Stimulated activated CD8-positive, alpha-beta memory T cell treated with anti-CD3 and anti-CD28 coated beads, Interleukin-4, amount 100 ng/mL, for 4 hours (primary cell): ENCODE results near the gene PAQR5.
"Not testable (repeated sequence)": the region's sequence is repeated elsewhere in the genome, so short reads cannot be mapped to it uniquely, and the experiment has no call there.

Experiments
- DNase-seq, 2 donors: peaks; one replicate each; pipeline ENCODE4 v3.0.0-alpha.2; 2020; ENCODE audit warnings: low read depth in 2 of 2, low spot score in 1 of 2

PAQR5 gene, protein sequence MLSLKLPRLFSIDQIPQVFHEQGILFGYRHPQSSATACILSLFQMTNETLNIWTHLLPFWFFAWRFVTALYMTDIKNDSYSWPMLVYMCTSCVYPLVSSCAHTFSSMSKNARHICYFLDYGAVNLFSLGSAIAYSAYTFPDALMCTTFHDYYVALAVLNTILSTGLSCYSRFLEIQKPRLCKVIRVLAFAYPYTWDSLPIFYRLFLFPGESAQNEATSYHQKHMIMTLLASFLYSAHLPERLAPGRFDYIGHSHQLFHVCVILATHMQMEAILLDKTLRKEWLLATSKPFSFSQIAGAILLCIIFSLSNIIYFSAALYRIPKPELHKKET

GRCh38 chr15:69298697-69299441 is at the start of gene PAQR5:
TSS of gene PAQR5 (plus strand) at chr15:69298912. CDS start at chr15:69360081, 61,169 bp downstream.
- DNase-seq = no peak

GRCh38 chr15:69253156-69253555 is 45.6 kb upstream of the PAQR5 start:
- DNase-seq = no peak

DNA sequence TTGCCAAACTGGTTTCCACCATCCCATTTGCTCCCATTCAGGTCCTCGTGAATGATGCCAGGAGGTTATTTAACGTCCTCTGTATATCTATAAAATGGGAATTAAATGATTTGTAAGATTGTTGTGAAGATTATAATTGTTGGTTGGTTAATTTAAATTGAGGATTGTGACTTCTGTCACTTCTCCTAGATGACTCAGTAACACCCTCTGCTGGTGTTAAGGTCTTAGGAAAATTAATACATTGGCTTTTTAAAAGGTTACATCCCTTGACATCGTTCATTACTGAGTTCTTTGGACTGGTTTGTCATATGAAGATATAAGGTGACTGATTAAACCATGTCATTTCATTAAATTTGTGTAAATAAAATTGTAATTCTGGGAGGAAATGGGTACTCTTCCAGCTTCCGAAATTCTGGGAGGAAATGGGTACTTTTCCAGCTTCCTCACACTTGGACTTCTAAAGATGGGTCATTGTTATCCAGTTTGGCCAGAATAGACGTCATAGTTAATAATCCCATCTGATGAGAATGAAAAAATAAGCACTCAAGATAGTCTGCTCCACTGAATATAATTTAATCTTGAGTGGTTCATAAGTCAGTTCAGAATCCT is 33.3 kb upstream of the PAQR5 start:
- DNase-seq = no peak

GRCh38 chr15:69271217-69271616 is 27.5 kb upstream of the PAQR5 start:
- no peak for DNase-seq

GRCh38 chr15:69272139-69272538 is 26.6 kb upstream of the PAQR5 start:
- DNase-seq = no peak

DNA sequence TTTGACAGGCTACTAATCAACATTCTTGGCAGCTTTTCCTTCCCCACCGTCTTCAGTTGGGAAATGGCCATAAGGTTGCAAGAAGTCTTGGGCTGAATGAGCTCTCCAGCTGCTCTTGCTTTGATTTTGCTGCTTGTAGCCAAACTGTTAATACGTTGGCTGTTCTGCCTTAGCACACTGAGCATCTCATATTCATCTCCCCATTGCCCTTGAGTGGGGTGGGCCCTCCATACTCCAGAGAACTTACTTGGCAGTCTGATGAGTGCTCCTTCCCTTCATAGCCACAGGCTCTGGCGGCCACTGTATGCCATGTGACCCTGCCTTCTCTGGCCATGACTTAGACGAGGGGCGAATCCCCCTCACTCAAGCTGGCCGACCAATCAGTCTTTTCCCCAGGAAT is 25.8 kb upstream of the PAQR5 start:
- DNase-seq = no peak

DNA sequence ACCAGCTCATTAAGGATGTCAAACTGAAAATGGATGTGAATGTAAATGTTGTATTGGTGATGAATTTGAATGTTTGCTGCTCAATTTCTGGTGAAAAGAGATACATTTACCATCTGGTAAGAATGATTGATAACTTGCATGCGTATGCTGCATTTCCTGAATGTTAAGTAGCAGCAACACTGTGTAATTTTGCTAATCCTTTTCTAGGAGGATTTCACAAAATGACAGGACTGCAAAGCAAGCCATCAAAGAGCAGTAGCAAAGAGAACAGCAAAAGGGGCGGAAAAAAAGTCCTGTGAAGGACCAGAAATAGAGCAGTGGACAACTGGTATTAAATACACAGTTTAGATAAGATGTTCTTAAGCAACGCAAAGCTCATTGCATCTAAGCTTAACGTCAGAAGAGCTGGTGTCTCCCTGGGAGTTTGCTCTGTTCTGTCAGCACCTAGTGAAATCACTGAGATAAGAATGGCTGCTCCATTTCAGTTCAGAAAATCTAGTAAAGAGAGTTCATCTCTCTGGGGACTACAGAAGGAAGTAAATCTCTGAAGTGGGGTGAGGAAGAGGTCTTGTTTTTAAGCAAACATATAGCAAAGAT is 23.5 kb upstream of the PAQR5 start:
- DNase-seq = no peak

- no peak for DNase-seq
Measured at GRCh38 chr15:69275933-69276560, 22.7 kb upstream of the PAQR5 start.

DNA sequence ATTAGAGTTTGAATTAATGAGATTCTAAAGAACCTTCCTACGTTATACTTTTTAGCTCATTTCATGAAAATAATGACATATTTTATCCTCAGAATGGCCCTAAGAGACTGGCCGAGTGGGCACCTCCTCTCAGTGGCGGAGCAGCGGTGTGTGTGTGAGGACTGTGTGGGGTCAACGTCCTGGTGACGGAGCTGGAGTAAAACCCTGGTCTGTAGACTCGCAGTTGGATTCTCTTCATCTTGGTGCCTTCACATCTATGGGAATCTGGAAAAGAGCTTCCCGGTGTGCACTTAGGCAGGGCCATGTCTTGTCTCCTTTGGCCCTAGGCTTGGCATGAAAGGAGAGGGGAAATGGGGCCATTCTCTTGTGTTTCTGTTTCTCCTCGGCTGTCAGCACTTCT is 21.4 kb upstream of the PAQR5 start:
- no peak for DNase-seq

GRCh38 chr15:69279636-69280035 is 19.1 kb upstream of the PAQR5 start:
- no peak for DNase-seq

DNA sequence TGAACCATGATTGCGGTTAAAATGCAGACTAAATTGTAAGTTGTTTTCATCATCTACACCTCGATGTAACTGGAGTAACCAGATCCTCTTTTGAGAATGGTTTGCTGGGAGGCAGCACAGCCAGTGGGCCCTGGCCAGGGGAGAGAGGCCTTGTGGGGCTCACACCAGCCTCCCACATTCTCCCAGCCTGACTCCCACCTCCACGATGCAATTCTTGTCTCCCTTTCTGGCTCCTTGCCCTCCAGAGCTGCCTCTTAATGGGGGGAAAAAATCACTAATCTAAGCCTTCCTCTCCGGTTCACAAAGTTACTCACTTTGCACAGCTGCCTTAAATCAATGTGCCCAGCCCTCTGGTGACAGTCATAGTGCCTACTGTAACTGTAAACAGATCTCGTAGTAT is 17.9 kb upstream of the PAQR5 start:
- no peak for DNase-seq

GRCh38 chr15:69282104-69282743 is 16.5 kb upstream of the PAQR5 start:
- DNase-seq = no peak

DNA sequence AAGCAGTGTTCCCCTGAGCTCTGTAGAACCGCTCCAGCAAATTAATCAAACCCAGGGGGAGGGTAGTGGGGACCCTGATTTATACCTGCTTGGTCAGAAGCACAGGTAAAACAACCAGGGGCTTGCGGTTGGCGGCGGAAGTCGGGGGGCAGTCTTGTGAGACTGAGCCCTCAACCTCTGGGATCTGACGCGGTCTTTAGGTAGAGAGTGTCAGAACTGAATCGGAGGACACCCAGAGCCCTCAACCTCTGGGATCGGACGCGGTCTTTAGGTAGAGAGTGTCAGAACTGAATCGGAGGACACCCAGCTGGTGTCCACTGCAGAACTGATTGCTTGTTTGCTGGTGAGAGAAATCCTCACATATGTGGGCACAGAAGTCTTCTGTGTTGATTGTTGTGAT is 12.9 kb upstream of the PAQR5 start:
- DNase-seq = no peak

DNA sequence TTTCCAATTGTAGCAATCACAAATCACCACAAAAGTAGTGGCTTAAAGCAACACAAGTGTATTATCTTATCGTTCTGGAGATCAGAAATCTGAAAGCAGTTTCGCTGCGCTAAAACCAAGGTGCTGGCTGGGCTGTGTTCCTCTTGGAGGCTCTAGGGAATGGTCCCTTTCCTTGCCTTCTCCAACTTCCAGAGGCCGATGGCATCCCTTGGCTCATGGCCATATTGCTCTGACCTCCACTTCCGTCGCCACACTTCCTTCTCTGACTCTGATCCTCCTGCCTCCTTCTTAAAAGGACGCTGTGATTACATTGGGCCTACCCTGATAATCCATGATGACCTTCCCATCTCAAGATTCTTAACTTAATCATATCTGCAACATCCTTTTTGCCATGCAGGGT is 10.7 kb upstream of the PAQR5 start:
- no peak for DNase-seq

DNA sequence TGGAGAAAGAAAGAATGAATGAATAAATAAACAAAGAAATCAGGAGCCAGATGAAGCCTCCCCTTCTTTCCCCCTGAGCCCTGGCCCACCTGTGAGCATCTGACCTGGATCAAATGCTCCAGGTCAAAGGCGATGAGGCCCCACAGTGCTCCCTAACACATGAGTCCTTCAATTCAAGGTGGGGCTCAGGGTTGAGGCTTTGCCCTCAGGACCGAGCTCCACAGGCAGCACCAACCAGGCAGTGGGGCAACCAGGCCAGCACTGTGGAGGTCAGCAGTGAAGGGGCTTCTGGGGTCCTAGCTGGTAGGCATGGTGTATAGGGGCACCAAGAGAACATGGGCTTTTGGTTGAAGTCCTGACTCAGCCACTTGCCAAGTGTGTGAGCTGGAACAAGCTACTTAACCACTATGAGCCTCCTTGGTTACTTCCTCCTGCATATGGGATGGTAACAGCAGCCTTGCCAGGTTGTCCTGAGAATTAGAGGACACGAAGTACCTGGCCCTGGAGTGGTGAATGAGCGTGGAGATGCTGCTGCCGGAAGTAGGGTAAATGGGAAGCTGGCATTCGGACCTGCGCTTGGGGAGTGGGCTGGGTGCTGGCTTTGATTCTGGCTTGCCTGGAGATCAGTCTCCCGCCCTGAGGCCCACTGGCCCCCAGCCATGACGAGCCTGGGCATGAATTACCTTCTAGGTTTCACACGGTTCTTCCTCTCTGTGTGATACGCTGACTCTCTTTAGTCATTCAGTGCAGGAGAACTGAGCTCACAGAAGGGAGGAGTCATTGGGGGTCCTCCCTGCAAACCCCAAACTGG is 10.0 kb upstream of the PAQR5 start:
- no peak for DNase-seq

DNA sequence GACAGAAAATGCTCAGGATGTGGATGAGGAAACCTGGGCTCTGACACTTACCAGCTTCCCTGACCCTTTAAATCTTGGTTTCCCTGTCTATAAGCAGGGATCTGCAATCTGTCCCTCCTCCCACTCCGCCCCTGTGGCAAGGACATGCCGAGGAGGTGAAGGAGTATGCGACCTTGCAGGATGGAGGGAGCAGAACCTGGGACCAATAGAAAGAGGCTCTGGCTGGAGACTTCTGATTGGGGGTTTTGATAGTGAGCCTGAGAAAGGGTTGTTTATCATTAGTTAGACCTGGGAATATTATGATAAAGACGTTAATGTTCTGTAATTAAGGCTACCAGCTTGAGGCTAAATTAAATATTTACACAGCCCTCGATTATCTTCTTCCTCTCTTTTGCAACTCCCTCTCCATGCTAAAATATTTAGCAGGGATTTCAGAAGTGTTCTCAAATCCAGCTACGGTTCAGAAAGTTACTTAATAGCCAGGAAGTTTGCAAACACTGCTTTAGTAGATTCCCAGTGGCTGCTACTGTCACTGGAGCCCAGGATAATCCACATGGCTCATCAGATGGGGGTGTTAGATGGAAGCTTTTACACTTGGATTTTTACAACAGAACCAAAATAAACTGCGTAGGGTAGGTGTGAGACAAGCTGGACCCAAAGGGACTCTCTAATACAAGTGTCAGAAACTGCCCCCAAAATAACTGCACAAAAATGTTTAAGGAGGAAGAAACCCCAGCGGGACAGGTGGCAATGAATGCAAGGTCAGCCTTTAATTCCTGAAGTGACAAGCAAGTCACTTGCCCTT is 9.2 kb upstream of the PAQR5 start:
- no peak for DNase-seq

- no peak for DNase-seq
Measured at GRCh38 chr15:69290346-69291164, 8.2 kb upstream of the PAQR5 start.

DNA sequence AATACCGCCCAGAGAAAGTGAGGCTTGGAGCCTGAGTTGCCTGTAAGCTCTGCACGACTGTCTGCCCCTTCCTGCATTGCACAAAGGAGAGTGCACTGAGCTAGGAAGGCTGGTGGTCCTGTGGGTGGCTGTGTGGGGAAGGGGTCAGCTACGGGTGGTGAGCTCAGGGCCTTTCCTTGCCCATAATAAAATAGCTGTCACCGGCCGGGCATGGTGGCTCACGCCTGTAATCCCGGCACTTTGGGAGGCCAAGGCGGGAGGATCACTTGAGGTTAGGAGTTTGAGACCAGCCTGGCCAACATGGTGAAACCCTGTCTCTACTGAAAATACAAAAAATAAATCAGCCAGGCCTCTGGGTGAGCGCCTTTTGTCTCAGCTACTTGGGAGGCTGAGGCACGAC is 7.1 kb upstream of the PAQR5 start:
- DNase-seq = not testable (repeated sequence)
